LNCaP clone FGC (cell line): ENCODE measurements around the gene PROC.

Experiments
- DNase-seq: peaks from one replicate; pipeline ENCODE4 v3.0.0-alpha.2; 2011; ENCODE audit warnings: low read depth
- H3K4me3 ChIP-seq: 2 replicates; pipeline ENCODE4 v1.5.1; 2011; ENCODE audit warnings: mild to moderate bottlenecking, low read depth, low read length, control low read depth
- TF ChIP-seq, protein P1 (sequence below): IDR thresholded peaks from 2 replicates; pipeline ENCODE4 v1.5.1; 2012; ENCODE audit warnings: mild to moderate bottlenecking; ENCODE audit not compliant: control insufficient read depth, insufficient read depth; ENCODE audit errors: extremely low read depth

Gene PROC

DNA sequence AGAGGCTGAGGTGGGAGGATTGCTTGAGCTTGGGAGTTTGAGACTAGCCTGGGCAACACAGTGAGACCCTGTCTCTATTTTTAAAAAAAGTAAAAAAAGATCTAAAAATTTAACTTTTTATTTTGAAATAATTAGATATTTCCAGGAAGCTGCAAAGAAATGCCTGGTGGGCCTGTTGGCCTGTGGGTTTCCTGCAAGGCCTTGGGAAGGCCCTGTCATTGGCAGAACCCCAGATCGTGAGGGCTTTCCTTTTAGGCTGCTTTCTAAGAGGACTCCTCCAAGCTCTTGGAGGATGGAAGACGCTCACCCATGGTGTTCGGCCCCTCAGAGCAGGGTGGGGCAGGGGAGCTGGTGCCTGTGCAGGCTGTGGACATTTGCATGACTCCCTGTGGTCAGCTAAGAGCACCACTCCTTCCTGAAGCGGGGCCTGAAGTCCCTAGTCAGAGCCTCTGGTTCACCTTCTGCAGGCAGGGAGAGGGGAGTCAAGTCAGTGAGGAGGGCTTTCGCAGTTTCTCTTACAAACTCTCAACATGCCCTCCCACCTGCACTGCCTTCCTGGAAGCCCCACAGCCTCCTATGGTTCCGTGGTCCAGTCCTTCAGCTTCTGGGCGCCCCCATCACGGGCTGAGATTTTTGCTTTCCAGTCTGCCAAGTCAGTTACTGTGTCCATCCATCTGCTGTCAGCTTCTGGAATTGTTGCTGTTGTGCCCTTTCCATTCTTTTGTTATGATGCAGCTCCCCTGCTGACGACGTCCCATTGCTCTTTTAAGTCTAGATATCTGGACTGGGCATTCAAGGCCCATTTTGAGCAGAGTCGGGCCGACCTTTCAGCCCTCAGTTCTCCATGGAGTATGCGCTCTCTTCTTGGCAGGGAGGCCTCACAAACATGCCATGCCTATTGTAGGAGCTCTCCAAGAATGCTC, 6.6 kb downstream of the PROC start:
- H3K4me3 ChIP-seq = no peak overlapping the region
- no peak for DNase-seq
- TF ChIP-seq, protein P1, sequence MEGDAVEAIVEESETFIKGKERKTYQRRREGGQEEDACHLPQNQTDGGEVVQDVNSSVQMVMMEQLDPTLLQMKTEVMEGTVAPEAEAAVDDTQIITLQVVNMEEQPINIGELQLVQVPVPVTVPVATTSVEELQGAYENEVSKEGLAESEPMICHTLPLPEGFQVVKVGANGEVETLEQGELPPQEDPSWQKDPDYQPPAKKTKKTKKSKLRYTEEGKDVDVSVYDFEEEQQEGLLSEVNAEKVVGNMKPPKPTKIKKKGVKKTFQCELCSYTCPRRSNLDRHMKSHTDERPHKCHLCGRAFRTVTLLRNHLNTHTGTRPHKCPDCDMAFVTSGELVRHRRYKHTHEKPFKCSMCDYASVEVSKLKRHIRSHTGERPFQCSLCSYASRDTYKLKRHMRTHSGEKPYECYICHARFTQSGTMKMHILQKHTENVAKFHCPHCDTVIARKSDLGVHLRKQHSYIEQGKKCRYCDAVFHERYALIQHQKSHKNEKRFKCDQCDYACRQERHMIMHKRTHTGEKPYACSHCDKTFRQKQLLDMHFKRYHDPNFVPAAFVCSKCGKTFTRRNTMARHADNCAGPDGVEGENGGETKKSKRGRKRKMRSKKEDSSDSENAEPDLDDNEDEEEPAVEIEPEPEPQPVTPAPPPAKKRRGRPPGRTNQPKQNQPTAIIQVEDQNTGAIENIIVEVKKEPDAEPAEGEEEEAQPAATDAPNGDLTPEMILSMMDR = no peak

DNA sequence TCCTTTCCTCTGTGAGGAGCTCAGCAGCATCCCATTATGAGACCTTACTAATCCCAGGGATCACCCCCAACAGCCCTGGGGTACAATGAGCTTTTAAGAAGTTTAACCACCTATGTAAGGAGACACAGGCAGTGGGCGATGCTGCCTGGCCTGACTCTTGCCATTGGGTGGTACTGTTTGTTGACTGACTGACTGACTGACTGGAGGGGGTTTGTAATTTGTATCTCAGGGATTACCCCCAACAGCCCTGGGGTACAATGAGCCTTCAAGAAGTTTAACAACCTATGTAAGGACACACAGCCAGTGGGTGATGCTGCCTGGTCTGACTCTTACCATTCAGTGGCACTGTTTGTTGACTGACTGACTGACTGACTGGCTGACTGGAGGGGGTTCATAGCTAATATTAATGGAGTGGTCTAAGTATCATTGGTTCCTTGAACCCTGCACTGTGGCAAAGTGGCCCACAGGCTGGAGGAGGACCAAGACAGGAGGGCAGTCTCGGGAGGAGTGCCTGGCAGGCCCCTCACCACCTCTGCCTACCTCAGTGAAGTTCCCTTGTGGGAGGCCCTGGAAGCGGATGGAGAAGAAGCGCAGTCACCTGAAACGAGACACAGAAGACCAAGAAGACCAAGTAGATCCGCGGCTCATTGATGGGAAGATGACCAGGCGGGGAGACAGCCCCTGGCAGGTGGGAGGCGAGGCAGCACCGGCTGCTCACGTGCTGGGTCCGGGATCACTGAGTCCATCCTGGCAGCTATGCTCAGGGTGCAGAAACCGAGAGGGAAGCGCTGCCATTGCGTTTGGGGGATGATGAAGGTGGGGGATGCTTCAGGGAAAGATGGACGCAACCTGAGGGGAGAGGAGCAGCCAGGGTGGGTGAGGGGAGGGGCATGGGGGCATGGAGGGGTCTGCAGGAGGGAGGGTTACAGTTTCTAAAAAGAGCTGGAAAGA, 7.6 kb downstream of the PROC start:
- TF ChIP-seq, protein P1 = no peak
- no peak for DNase-seq
- H3K4me3 ChIP-seq = no peak overlapping the region

DNA sequence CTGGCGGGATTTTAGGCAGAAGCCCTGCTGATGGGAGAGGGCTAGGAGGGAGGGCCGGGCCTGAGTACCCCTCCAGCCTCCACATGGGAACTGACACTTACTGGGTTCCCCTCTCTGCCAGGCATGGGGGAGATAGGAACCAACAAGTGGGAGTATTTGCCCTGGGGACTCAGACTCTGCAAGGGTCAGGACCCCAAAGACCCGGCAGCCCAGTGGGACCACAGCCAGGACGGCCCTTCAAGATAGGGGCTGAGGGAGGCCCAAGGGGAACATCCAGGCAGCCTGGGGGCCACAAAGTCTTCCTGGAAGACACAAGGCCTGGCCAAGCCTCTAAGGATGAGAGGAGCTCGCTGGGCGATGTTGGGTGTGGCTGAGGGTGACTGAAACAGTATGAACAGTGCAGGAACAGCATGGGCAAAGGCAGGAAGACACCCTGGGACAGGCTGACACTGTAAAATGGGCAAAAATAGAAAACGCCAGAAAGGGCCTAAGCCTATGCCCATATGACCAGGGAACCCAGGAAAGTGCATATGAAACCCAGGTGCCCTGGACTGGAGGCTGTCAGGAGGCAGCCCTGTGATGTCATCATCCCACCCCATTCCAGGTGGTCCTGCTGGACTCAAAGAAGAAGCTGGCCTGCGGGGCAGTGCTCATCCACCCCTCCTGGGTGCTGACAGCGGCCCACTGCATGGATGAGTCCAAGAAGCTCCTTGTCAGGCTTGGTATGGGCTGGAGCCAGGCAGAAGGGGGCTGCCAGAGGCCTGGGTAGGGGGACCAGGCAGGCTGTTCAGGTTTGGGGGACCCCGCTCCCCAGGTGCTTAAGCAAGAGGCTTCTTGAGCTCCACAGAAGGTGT, 8.5 kb downstream of the PROC start:
- H3K4me3 ChIP-seq = no peak overlapping the region
- TF ChIP-seq, protein P1 = no peak
- no peak for DNase-seq

DNA sequence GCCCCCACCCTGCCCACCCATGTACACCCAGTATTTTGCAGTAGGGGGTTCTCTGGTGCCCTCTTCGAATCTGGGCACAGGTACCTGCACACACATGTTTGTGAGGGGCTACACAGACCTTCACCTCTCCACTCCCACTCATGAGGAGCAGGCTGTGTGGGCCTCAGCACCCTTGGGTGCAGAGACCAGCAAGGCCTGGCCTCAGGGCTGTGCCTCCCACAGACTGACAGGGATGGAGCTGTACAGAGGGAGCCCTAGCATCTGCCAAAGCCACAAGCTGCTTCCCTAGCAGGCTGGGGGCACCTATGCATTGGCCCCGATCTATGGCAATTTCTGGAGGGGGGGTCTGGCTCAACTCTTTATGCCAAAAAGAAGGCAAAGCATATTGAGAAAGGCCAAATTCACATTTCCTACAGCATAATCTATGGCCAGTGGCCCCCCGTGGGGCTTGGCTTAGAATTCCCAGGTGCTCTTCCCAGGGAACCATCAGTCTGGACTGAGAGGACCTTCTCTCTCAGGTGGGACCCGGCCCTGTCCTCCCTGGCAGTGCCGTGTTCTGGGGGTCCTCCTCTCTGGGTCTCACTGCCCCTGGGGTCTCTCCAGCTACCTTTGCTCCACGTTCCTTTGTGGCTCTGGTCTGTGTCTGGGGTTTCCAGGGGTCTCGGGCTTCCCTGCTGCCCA, 9.3 kb downstream of the PROC start:
- DNase-seq = no peak
- H3K4me3 ChIP-seq = no peak overlapping the region
- TF ChIP-seq, protein P1 = no peak

DNA sequence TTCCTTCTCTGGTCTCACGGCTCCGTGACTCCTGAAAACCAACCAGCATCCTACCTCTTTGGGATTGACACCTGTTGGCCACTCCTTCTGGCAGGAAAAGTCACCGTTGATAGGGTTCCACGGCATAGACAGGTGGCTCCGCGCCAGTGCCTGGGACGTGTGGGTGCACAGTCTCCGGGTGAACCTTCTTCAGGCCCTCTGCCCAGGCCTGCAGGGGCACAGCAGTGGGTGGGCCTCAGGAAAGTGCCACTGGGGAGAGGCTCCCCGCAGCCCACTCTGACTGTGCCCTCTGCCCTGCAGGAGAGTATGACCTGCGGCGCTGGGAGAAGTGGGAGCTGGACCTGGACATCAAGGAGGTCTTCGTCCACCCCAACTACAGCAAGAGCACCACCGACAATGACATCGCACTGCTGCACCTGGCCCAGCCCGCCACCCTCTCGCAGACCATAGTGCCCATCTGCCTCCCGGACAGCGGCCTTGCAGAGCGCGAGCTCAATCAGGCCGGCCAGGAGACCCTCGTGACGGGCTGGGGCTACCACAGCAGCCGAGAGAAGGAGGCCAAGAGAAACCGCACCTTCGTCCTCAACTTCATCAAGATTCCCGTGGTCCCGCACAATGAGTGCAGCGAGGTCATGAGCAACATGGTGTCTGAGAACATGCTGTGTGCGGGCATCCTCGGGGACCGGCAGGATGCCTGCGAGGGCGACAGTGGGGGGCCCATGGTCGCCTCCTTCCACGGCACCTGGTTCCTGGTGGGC, 10.0 kb downstream of the PROC start:
- TF ChIP-seq, protein P1 = no peak
- no peak overlapping the region for H3K4me3 ChIP-seq
- no peak for DNase-seq

DNA sequence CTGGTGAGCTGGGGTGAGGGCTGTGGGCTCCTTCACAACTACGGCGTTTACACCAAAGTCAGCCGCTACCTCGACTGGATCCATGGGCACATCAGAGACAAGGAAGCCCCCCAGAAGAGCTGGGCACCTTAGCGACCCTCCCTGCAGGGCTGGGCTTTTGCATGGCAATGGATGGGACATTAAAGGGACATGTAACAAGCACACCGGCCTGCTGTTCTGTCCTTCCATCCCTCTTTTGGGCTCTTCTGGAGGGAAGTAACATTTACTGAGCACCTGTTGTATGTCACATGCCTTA, 10.5 kb downstream of the PROC start:
- TF ChIP-seq, protein P1 = no peak
- H3K4me3 ChIP-seq = no peak overlapping the region
- no peak for DNase-seq
